Endothelial cell (in vitro differentiated cells): ENCODE measurements around the gene TTC13. TPM values are rescaled to one million over a fixed set of nuclear protein-coding genes. Genes with fewer than 3 reads are reported as not detected.

ENCODE experiments used
- DNase-seq: peaks from one replicate; pipeline ENCODE4 v3.0.0; 2021; ENCODE audit warnings: low spot score
- H3K27ac Mint-ChIP-seq: one replicate; pipeline ENCODE4 v1.8.0; 2021; ENCODE audit warnings: mixed read lengths, inconsistent platforms; ENCODE audit not compliant: unreplicated experiment
- H3K27me3 Mint-ChIP-seq: one replicate; pipeline ENCODE4 v1.8.0; 2021; ENCODE audit warnings: mild to moderate bottlenecking, moderate library complexity, mixed read lengths, inconsistent platforms; ENCODE audit not compliant: unreplicated experiment
- H3K36me3 Mint-ChIP-seq: one replicate; pipeline ENCODE4 v1.8.0; 2021; ENCODE audit warnings: mild to moderate bottlenecking, low read depth, mixed read lengths, inconsistent platforms; ENCODE audit not compliant: unreplicated experiment
- H3K4me1 Mint-ChIP-seq: one replicate; pipeline ENCODE4 v1.8.0; 2021; ENCODE audit warnings: mild to moderate bottlenecking, mixed read lengths, inconsistent platforms; ENCODE audit not compliant: unreplicated experiment
- H3K4me3 Mint-ChIP-seq: one replicate; pipeline ENCODE4 v1.8.0; 2021; ENCODE audit warnings: mild to moderate bottlenecking, mixed read lengths, inconsistent platforms; ENCODE audit not compliant: unreplicated experiment
- H3K9me3 Mint-ChIP-seq: one replicate; pipeline ENCODE4 v1.8.0; 2021; ENCODE audit warnings: mixed read lengths, inconsistent platforms; ENCODE audit not compliant: unreplicated experiment
- CTCF ChIP-seq: fragments of 200-600 bp; sonication (generic); IDR thresholded peaks from one replicate; pipeline ENCODE4 v1.5.0; 2021; ENCODE audit warnings: antibody characterized with exemption; ENCODE audit not compliant: unreplicated experiment
- total RNA-seq: library from RNA; stranded (reverse); fragmentation: NEBNext Ultra II Directional; extraction: Animal tissue kit (Norgen Biotek cat#: 25700); gene quantifications from one replicate; pipeline ENCODE4 v1.2.1, GENCODE V29; 2021; ENCODE audit not compliant: unreplicated experiment

Gene TTC13
- total RNA-seq, 1 donor from 2014 or later: 62.5 TPM

DNA sequence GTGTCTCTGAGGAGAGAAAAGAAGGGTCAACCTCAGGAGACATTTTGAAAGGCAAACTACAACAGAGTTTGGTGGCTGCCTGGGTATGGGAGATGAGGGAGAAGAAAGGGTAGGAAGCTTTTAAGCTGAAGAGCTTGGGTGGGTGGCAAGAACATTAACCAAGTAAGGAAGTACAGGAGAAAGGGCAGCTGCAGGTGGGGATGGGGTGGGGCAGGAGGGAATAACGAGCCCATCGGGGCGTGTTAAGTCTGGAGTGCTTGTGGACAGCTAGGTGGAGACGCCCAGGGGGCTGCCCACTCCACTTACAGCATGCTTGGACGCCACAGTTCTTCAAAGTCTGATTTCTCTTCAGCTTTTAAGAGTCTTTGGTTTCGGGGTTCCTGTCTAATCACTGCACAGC, 42.8 kb downstream of the TTC13 start:
- Mint-ChIP-seq H3K36me3 (peaks cover 19% of the 10 kb centered on the region), H3K9me3 (no peaks in the 10 kb centered on the region), H3K27me3 (no peaks in the 10 kb centered on the region), H3K4me3 (no peak overlapping the region), H3K27ac (no peak overlapping the region), H3K4me1 (no peaks in the 10 kb centered on the region)
- DNase-seq: no peak
- TF ChIP-seq CTCF: no peak

DNA sequence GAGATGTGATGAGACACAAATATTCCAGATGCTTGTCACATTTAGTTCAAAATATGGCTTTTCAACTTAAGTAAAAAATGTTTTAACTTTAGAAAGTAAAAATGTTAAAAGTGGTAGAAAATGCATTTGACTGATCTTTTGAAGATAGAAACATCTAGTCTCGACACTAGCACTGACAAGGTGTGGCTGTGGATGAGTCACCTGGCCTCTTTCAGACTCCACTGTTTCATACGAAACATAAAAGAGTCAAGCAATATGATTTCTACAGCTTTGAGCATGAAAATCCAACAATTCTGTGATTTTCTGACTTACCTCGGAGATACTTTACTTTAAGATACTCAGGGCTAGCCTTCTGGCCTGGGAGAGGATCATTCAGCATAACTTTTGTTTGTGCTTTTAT, 47.7 kb downstream of the TTC13 start:
- Mint-ChIP-seq H3K4me3 (no peak overlapping the region), H3K27ac (no peak overlapping the region), H3K36me3 (peaks cover 30% of the 10 kb centered on the region), H3K27me3 (no peaks in the 10 kb centered on the region), H3K4me1 (no peaks in the 10 kb centered on the region), H3K9me3 (no peaks in the 10 kb centered on the region)
- TF ChIP-seq CTCF: no peak
- DNase-seq: no peak

- peaks cover 3% of the 10 kb centered on the region for H3K27me3 Mint-ChIP-seq
- H3K36me3 Mint-ChIP-seq: peaks cover 48% of the 10 kb centered on the region
- TF ChIP-seq CTCF: no peak
- H3K4me3 Mint-ChIP-seq: no peak overlapping the region
- H3K4me1 Mint-ChIP-seq: peaks cover 5% of the 10 kb centered on the region
- no peak for DNase-seq
- no peak overlapping the region for H3K27ac Mint-ChIP-seq
- no peaks in the 10 kb centered on the region for H3K9me3 Mint-ChIP-seq
These were observed 52.5 kb downstream of the TTC13 start for GRCh38 chr1:230926182-230926581.

DNA sequence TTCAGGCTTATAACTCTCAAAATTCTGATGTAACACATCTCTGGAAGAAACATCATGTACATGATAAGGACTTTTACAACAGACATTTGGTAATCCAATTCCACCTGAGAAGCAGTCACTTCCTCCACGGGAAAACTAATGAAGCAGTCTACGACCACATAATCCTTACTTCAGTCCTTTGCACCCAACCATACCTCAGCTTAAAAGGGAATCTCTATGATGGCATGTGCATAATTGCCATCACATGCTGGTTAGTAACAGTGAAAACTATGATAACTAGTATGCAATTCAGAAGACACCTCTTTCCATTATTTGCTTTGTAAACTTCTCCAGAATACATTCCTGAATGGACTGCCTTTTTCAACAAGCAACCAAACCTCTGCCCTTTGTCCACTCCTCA, 53.1 kb downstream of the TTC13 start:
- no peak overlapping the region for H3K4me3 Mint-ChIP-seq
- no peaks in the 10 kb centered on the region for H3K9me3 Mint-ChIP-seq
- H3K27me3 Mint-ChIP-seq: peaks cover 3% of the 10 kb centered on the region
- peaks cover 45% of the 10 kb centered on the region for H3K36me3 Mint-ChIP-seq
- no peak for TF ChIP-seq CTCF
- DNase-seq: no peak
- peaks cover 5% of the 10 kb centered on the region for H3K4me1 Mint-ChIP-seq
- no peak overlapping the region for H3K27ac Mint-ChIP-seq

DNA sequence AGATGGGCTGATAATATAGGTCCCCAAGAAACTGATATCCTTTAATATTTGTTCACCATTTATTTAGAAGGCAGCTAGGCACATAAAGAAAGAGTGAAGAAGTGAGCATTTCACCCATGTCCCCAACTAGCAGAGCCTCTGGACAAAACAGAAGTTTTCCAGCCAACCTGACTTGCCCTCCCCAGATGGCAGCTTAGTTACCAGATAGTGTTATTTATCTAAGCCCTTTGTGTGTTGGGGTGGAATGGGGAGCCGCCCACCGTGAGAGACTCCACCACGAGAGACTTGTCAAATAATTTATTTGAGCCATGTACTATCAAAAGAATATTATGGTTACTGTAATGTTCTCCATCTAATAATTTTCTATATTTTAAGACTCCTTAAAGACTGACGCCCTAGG, 55.5 kb downstream of the TTC13 start:
- Mint-ChIP-seq H3K4me3 (no peak overlapping the region), H3K27me3 (peaks cover 5% of the 10 kb centered on the region), H3K9me3 (no peaks in the 10 kb centered on the region), H3K4me1 (peaks cover 7% of the 10 kb centered on the region), H3K27ac (no peak overlapping the region), H3K36me3 (peaks cover 50% of the 10 kb centered on the region)
- no peak for TF ChIP-seq CTCF
- no peak for DNase-seq
